MM.1S (cell line): ENCODE data around the gene KLHL3.

Experiments
- DNase-seq: peaks from one replicate; pipeline ENCODE4 v3.0.0-alpha.2; 2015
- H2AFZ ChIP-seq: fragments of 300-600 bp; sonication (generic); 2 replicates; pipeline ENCODE4 v1.6.0; 2016; ENCODE audit warnings: antibody characterized with exemption, low read length
- H3F3A ChIP-seq: fragments of 300-600 bp; sonication (generic); 2 replicates; pipeline ENCODE4 v1.6.1; 2016; ENCODE audit warnings: mild to moderate bottlenecking, antibody characterized with exemption, low read length, moderate library complexity, mixed read lengths; ENCODE audit not compliant: insufficient read depth
- H3K27ac ChIP-seq: fragments of 300-600 bp; sonication (generic); 2 replicates; pipeline ENCODE4 v1.5.1; 2016; ENCODE audit warnings: mild to moderate bottlenecking, low read length
- H3K27me3 ChIP-seq: fragments of 300-600 bp; sonication (generic); replicated peaks from 2 replicates; pipeline ENCODE4 v1.6.0; 2016; ENCODE audit warnings: low read length; ENCODE audit not compliant: insufficient read depth
- H3K36me3 ChIP-seq: fragments of 300-600 bp; sonication (generic); replicated peaks from 2 replicates; pipeline ENCODE4 v1.6.1; 2016; ENCODE audit warnings: mild to moderate bottlenecking, low read length, mixed read lengths; ENCODE audit not compliant: insufficient read depth
- H3K4me1 ChIP-seq: fragments of 300-600 bp; sonication (generic); 2 replicates; pipeline ENCODE4 v1.6.1; 2016; ENCODE audit warnings: low read length, mixed read lengths
- H3K4me2 ChIP-seq: fragments of 300-600 bp; sonication (generic); 2 replicates; pipeline ENCODE4 v1.6.0; 2016; ENCODE audit warnings: low read depth, low read length
- H3K4me3 ChIP-seq: fragments of 300-600 bp; sonication (generic); 2 replicates; pipeline ENCODE4 v1.5.1; 2016; ENCODE audit warnings: low read length, mixed read lengths
- H3K79me2 ChIP-seq: fragments of 300-600 bp; sonication (generic); 2 replicates; pipeline ENCODE4 v1.6.1; 2016; ENCODE audit warnings: mixed run types, low read length, mixed read lengths
- H3K9ac ChIP-seq: fragments of 300-600 bp; sonication (generic); 2 replicates; pipeline ENCODE4 v1.6.1; 2016; ENCODE audit warnings: low read length, mixed read lengths
- H3K9me2 ChIP-seq: fragments of 300-600 bp; sonication (generic); replicated peaks from 2 replicates; pipeline ENCODE4 v1.6.1; 2016; ENCODE audit warnings: mild to moderate bottlenecking, low read length, mixed read lengths; ENCODE audit not compliant: insufficient read depth
- H3K9me3 ChIP-seq: fragments of 300-600 bp; sonication (generic); replicated peaks from 2 replicates; pipeline ENCODE4 v1.6.1; 2016; ENCODE audit warnings: mild to moderate bottlenecking, low read length, mixed read lengths; ENCODE audit not compliant: insufficient read depth
- H4K20me1 ChIP-seq: fragments of 300-600 bp; sonication (generic); 2 replicates; pipeline ENCODE4 v1.6.1; 2016; ENCODE audit warnings: mild to moderate bottlenecking, low read length, moderate library complexity, mixed read lengths; ENCODE audit not compliant: insufficient read depth
- CTCF ChIP-seq: fragments of 300-600 bp; sonication (generic); IDR thresholded peaks from 2 replicates; pipeline ENCODE4 v1.5.1; 2016; ENCODE audit warnings: antibody characterized with exemption, low read length, mixed read lengths
- EZH2 ChIP-seq: fragments of 300-600 bp; sonication (generic); optimal IDR thresholded peaks from 2 replicates; pipeline ENCODE3; 2017; ENCODE audit warnings: low read depth, mild to moderate bottlenecking, antibody characterized with exemption, low read length, mixed read lengths
- EZH2phosphoT487 ChIP-seq: fragments of 300-600 bp; sonication (generic); IDR thresholded peaks from 2 replicates; pipeline ENCODE4 v1.6.1; 2018; ENCODE audit warnings: antibody characterized with exemption, low read length

Gene KLHL3

GRCh38 chr5:137669811-137670210, 66.1 kb downstream of the KLHL3 start:
- no peaks in the 10 kb centered on the region for H3F3A ChIP-seq
- H3K36me3 ChIP-seq = no peaks in the 10 kb centered on the region

GRCh38 chr5:137668637-137669036, 67.3 kb downstream of the KLHL3 start:
- no peaks in the 10 kb centered on the region; the same call in 1 of the 2 replicates for H4K20me1 ChIP-seq
- H3K4me3 ChIP-seq = no peak overlapping the region
- no peaks in the 10 kb centered on the region for H3F3A ChIP-seq
- no peak overlapping the region for H3K9ac ChIP-seq
- DNase-seq = no peak
- peaks cover 19% of the 10 kb centered on the region for H3K4me1 ChIP-seq
- no peaks in the 10 kb centered on the region for H3K9me2 ChIP-seq
- H3K79me2 ChIP-seq = no peaks in the 10 kb centered on the region
- no peak overlapping the region for H3K27ac ChIP-seq
- H3K9me3 ChIP-seq = no peaks in the 10 kb centered on the region
- TF ChIP-seq CTCF (no peak), EZH2phosphoT487 (no peak), EZH2 (no peak)
- no peak overlapping the region for H2AFZ ChIP-seq
- H3K27me3 ChIP-seq = no peaks in the 10 kb centered on the region
- no peak overlapping the region for H3K4me2 ChIP-seq
- H3K36me3 ChIP-seq = no peaks in the 10 kb centered on the region

More at GRCh38 chr5:137669811-137670210, 66.1 kb downstream of the KLHL3 start:
- H3K27me3 ChIP-seq = no peaks in the 10 kb centered on the region
- no peak overlapping the region for H3K4me2 ChIP-seq
- no peak overlapping the region for H3K4me3 ChIP-seq
- peaks cover 19% of the 10 kb centered on the region for H3K4me1 ChIP-seq
- H3K9me3 ChIP-seq = no peaks in the 10 kb centered on the region
- DNase-seq = no peak
- H2AFZ ChIP-seq = no peak overlapping the region
- TF ChIP-seq EZH2phosphoT487 = no peak
- H3K27ac ChIP-seq = no peak overlapping the region
- no peaks in the 10 kb centered on the region for H3K9me2 ChIP-seq
- H3K79me2 ChIP-seq = no peaks in the 10 kb centered on the region
- H3K9ac ChIP-seq = no peak overlapping the region
- no peaks in the 10 kb centered on the region; the same call in 1 of the 2 replicates for H4K20me1 ChIP-seq

DNA sequence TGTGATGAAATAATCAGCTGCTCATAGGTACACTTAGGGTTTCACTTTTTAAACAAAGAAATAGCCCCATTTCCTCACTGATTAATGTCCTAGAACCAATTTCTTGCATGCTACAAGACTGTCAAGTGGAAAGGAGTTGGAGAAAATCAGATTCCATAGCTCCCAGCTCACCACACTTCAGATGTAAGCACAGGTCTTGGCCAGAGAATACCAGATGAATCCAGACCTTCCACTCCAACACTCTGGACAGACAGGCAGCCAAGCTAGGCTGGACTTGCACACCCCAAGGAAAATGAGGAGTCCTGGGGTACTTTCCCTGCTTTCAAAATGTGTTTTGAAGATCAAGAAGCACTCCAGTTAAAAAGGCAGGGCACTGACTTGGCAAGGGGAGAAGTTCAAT, 68.5 kb downstream of the KLHL3 start:
- no peak overlapping the region for H2AFZ ChIP-seq
- H3K9ac ChIP-seq = no peak overlapping the region
- no peaks in the 10 kb centered on the region for H3K9me3 ChIP-seq
- H3K4me1 ChIP-seq = peaks cover 19% of the 10 kb centered on the region
- H4K20me1 ChIP-seq = no peaks in the 10 kb centered on the region; the same call in 1 of the 2 replicates
- no peaks in the 10 kb centered on the region for H3K9me2 ChIP-seq
- no peak overlapping the region for H3K27ac ChIP-seq
- DNase-seq = no peak
- H3K4me2 ChIP-seq = no peak overlapping the region
- H3K79me2 ChIP-seq = no peaks in the 10 kb centered on the region
- TF ChIP-seq CTCF (no peak), EZH2phosphoT487 (no peak), EZH2 (no peak)
- no peaks in the 10 kb centered on the region for H3K36me3 ChIP-seq
- no peaks in the 10 kb centered on the region for H3F3A ChIP-seq
- no peak overlapping the region for H3K4me3 ChIP-seq
- H3K27me3 ChIP-seq = no peaks in the 10 kb centered on the region

DNA sequence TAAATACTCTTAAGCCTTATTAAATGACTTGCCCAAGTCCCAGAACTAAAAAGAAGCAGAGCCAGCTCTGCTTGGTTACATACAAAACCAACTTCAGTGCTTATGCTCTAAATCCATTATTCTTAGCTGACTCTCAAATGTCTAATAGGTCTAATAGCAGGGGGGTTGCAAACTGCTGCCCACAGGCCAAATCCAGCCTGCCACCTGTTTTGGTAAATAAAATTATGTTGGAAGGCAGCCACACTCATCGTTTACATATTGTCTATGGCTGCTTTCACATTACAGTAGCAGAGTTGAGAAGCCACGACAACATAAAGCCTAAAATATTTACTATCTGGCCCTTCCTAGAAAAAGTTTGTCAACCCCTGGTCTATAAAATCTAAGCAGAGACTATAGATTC, 69.0 kb downstream of the KLHL3 start:
- H3K36me3 ChIP-seq = no peaks in the 10 kb centered on the region
- no peak for DNase-seq
- H4K20me1 ChIP-seq = no peaks in the 10 kb centered on the region
- no peak overlapping the region for H3K4me3 ChIP-seq
- no peaks in the 10 kb centered on the region for H3K79me2 ChIP-seq
- no peak overlapping the region for H3K9ac ChIP-seq
- H3K4me2 ChIP-seq = peak overlapping the region; percentile 42
- H3K27me3 ChIP-seq = no peaks in the 10 kb centered on the region
- H3F3A ChIP-seq = no peaks in the 10 kb centered on the region
- peak overlapping the region; percentile 20; the same call in 1 of the 2 replicates for H3K27ac ChIP-seq
- TF ChIP-seq EZH2phosphoT487 (no peak), CTCF (no peak), EZH2 (no peak)
- H2AFZ ChIP-seq = peak overlapping the region; percentile 49; the same call in 1 of the 2 replicates
- no peaks in the 10 kb centered on the region for H3K9me2 ChIP-seq
- peaks cover 19% of the 10 kb centered on the region for H3K4me1 ChIP-seq
- H3K9me3 ChIP-seq = no peaks in the 10 kb centered on the region
